ENCODE data around the gene CAMSAP2. TPM values are rescaled to one million over a fixed set of nuclear protein-coding genes. Genes with fewer than 3 reads are reported as not detected.

Gene CAMSAP2
- total and polyA plus RNA-seq, 2 donors (not counting 3 experiments of a cell fraction or from before 2014, with no cell fraction given) = 6.7 to 45.5 TPM

GRCh38 chr1:200834383-200834782 is 95.7 kb downstream of the CAMSAP2 start:
- H3K4me3 ChIP-seq (replicated peaks in 1 of 3; ENCODE audit: insufficient read depth in 1 of 3, low read depth in 1 of 3, low read length in 3 of 3) = no peak overlapping the region
- no peaks in the 10 kb centered on the region for H3K4me1 ChIP-seq (ENCODE audit: control insufficient read depth, extremely low read depth, insufficient read depth, low read length)
- BruUV-seq (replicated peaks) = no TSS peak
- CTCF ChIA-PET = interaction anchor here (3.3 kb wide), 1 partner anchor 212 kb away, joined by 21 read pairs; no protein-coding TSS in a partner anchor
- no peak overlapping the region for H3K27ac ChIP-seq (ENCODE audit: insufficient read depth, low read depth, low read length)
- no peaks in the 10 kb centered on the region for H4K20me1 ChIP-seq (replicated peaks; ENCODE audit: control insufficient read depth, extremely low read depth, insufficient read depth, low read length)
- POLR2A ChIA-PET = no interaction called here
- intact Hi-C loops (cut with micrococcal nuclease) = no loop called here
- TF ChIP-seq EZH2 (IDR thresholded peaks at IDR 0.05; ENCODE audit: borderline replicate concordance, low read depth, low read length, severe bottlenecking) = no peak
- no peak for TF ChIP-seq GATA2 (IDR thresholded peaks at IDR 0.05; ENCODE audit: insufficient read depth, insufficient read length, low read depth, low read length)
- no peak for TF ChIP-seq MAX (IDR thresholded peaks at IDR 0.05; ENCODE audit: insufficient read depth, insufficient read length)
- TF ChIP-seq POLR2A (IDR thresholded peaks at IDR 0.05; ENCODE audit: low read depth, low read length) = no peak
- TF ChIP-seq POLR2AphosphoS5 (IDR thresholded peaks at IDR 0.05; ENCODE audit: insufficient read depth, low read depth, low read length) = no peak
- no peak for TF ChIP-seq FOS (IDR thresholded peaks at IDR 0.05; ENCODE audit: borderline replicate concordance, insufficient read depth, low read length)
- TF ChIP-seq JUN (IDR thresholded peaks at IDR 0.05; ENCODE audit: borderline replicate concordance, insufficient read depth, insufficient read length, low read depth) = no peak
- no peak for TF ChIP-seq CTCF (IDR thresholded peaks at IDR 0.05; ENCODE audit: extremely low read depth in 1 of 2, insufficient read depth in 1 of 2, low read depth in 1 of 2, low read length in 2 of 2)
- TF ChIP-seq MYC (IDR thresholded peaks at IDR 0.05; ENCODE audit: low read depth, low read length) = no peak
- H2AFZ ChIP-seq (ENCODE audit: low read depth, low read length) = no peak overlapping the region
- no peak overlapping the region for H3K9ac ChIP-seq (replicated peaks; ENCODE audit: extremely low read depth, insufficient read depth, low read length)
- DNase-seq (ENCODE audit: low read depth, low spot score) = no peak
- FAIRE-seq = no peak
- H3K9me3 ChIP-seq (replicated peaks; ENCODE audit: control insufficient read depth, insufficient read depth, low read length) = no peaks in the 10 kb centered on the region
- dilution Hi-C loops (cut with MboI; ENCODE audit: extremely low pct_ligation_motif_present, low sequenced_read_pairs) = no loop called here
- peaks cover 0 to 2% of the 10 kb centered on the region in 2 experiments for H3K36me3 ChIP-seq (ENCODE audit: control insufficient read depth in 2 of 2, extremely low read depth in 1 of 2, insufficient read depth in 2 of 2, low read length in 2 of 2)
- no peak overlapping the region for H3K4me2 ChIP-seq (ENCODE audit: insufficient read depth, low read length)
- H3K27me3 ChIP-seq (ENCODE audit: control insufficient read depth in 2 of 2, insufficient read depth in 2 of 2, low read length in 2 of 2) = no peaks in the 10 kb centered on the region
- H3K9me1 ChIP-seq (replicated peaks; ENCODE audit: control insufficient read depth, extremely low read depth, insufficient read depth, low read length) = no peaks in the 10 kb centered on the region
- H3K79me2 ChIP-seq (ENCODE audit: control insufficient read depth, insufficient read depth, low read length) = peaks cover 19% of the 10 kb centered on the region

Data from endothelial cell of umbilical vein (primary cell).